ENCODE results near the gene DMBT1. TPM values are rescaled to one million over a fixed set of nuclear protein-coding genes. Genes with fewer than 3 reads are reported as not detected.

DMBT1 gene
- total RNA-seq, 1 donor from 2014 or later, result 0.49 TPM

DNA sequence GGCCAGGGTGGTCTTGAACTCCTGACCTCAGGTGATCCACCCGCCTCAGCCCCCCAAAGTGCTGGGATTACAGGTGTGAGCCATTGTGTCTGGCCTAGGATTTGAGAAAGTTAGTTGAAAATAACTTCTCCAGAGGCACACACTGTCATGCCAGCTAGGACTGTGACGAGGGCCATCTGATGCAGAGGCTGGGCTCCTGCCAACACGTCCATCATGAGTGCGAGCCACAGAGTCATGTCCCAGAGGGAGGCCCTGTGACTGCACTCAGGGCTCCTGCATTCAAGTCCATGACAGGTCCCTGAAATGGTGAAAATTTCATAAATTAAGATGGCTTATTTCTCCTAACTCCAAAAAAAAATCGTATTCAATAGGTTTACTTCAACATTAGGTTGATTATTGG, 122.0 kb downstream of the DMBT1 start:
- TF ChIP-seq, protein P1, sequence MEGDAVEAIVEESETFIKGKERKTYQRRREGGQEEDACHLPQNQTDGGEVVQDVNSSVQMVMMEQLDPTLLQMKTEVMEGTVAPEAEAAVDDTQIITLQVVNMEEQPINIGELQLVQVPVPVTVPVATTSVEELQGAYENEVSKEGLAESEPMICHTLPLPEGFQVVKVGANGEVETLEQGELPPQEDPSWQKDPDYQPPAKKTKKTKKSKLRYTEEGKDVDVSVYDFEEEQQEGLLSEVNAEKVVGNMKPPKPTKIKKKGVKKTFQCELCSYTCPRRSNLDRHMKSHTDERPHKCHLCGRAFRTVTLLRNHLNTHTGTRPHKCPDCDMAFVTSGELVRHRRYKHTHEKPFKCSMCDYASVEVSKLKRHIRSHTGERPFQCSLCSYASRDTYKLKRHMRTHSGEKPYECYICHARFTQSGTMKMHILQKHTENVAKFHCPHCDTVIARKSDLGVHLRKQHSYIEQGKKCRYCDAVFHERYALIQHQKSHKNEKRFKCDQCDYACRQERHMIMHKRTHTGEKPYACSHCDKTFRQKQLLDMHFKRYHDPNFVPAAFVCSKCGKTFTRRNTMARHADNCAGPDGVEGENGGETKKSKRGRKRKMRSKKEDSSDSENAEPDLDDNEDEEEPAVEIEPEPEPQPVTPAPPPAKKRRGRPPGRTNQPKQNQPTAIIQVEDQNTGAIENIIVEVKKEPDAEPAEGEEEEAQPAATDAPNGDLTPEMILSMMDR (IDR thresholded peaks at IDR 0.05; ENCODE audit: unreplicated experiment), result no peak
- no peak for DNase-seq (ENCODE audit: low spot score)
- Mint-ChIP-seq H3K27me3 (ENCODE audit: unreplicated experiment) (no peaks in the 10 kb centered on the region), H3K9me3 (ENCODE audit: unreplicated experiment) (no peaks in the 10 kb centered on the region), H3K4me1 (ENCODE audit: unreplicated experiment) (no peaks in the 10 kb centered on the region), H3K36me3 (ENCODE audit: low read depth, unreplicated experiment) (peaks cover 7% of the 10 kb centered on the region), H3K4me3 (ENCODE audit: unreplicated experiment) (no peak overlapping the region), H3K27ac (ENCODE audit: unreplicated experiment) (no peak overlapping the region)

DNA sequence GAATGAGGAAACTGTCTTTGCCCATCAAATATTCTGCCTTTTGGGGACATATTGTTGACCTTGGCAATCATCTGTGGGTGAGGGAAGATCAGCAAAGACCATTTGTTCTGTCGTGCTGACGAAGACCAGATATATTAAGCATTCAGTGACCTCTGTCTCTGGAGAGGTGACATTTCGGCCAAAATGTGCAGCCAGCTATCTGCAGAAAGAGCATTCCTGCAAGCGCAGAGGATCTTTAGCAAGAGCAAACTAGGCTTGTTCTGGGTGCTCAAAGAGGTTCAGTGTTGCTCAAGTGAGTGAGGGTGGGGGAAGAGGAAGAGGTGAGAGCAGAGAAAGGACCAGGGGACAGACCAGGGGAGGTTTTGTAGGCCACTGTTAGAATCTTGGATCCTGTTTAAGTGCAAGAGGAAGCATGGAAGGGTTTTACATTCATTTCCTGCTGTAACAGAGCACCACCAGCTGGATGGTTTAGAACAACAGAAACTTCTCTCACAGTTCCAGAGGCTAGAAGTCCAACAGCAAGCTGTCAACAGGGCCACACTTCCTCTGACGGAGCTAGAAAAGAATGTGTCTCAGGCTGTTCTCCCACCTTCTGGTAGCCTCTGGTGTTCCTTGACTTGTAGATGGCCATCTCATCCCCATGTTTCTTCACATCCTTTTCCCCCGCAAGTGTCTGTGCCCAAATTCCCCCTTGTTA, 127.9 kb downstream of the DMBT1 start:
- TF ChIP-seq, protein P1 (IDR thresholded peaks at IDR 0.05; ENCODE audit: unreplicated experiment), result no peak
- peak overlapping the region; percentile 33 for H3K27ac Mint-ChIP-seq (ENCODE audit: unreplicated experiment)
- H3K27me3 Mint-ChIP-seq (ENCODE audit: unreplicated experiment), result no peaks in the 10 kb centered on the region
- H3K4me1 Mint-ChIP-seq (ENCODE audit: unreplicated experiment), result peaks cover 18% of the 10 kb centered on the region
- H3K4me3 Mint-ChIP-seq (ENCODE audit: unreplicated experiment), result no peak overlapping the region
- H3K36me3 Mint-ChIP-seq (ENCODE audit: low read depth, unreplicated experiment), result peaks cover 7% of the 10 kb centered on the region
- DNase-seq (ENCODE audit: low spot score), result no peak
- H3K9me3 Mint-ChIP-seq (ENCODE audit: unreplicated experiment), result no peaks in the 10 kb centered on the region

DNA sequence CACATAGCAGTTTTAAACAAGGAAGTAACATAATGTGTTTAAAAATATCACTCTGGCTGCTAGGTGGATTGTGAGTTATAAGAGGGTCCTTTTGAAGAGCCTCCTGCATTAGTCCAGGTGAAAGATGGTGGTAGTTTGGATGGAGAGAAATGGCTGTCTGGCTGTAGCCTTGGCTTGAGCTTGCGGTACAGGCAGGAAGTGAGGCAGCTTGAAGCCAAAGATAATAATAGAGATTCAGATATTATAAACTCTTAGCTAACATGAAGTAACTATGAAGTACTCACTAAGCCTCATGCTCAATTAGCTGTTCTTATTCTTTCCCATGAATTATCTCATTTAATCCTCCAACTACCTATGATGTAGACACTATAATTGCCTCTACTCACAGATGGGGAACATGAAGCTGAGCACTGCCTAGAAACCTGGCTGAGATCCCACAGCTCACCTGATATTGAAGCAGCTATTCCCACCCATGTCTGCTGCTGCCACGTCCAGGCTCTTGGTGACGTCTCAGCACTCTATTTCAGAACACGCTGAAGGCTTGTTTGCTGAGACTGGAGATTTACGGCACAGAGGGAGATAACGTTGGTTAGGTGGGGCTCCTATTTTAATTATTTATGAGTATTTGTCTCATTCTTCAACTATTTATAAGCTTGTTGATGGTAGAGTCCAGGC, 128.7 kb downstream of the DMBT1 start:
- Mint-ChIP-seq H3K27ac (ENCODE audit: unreplicated experiment) (no peak overlapping the region), H3K9me3 (ENCODE audit: unreplicated experiment) (no peaks in the 10 kb centered on the region), H3K4me3 (ENCODE audit: unreplicated experiment) (no peak overlapping the region), H3K27me3 (ENCODE audit: unreplicated experiment) (no peaks in the 10 kb centered on the region), H3K36me3 (ENCODE audit: low read depth, unreplicated experiment) (peaks cover 7% of the 10 kb centered on the region), H3K4me1 (ENCODE audit: unreplicated experiment) (peaks cover 18% of the 10 kb centered on the region)
- no peak for DNase-seq (ENCODE audit: low spot score)
- TF ChIP-seq, protein P1 (IDR thresholded peaks at IDR 0.05; ENCODE audit: unreplicated experiment), result no peak

DNA sequence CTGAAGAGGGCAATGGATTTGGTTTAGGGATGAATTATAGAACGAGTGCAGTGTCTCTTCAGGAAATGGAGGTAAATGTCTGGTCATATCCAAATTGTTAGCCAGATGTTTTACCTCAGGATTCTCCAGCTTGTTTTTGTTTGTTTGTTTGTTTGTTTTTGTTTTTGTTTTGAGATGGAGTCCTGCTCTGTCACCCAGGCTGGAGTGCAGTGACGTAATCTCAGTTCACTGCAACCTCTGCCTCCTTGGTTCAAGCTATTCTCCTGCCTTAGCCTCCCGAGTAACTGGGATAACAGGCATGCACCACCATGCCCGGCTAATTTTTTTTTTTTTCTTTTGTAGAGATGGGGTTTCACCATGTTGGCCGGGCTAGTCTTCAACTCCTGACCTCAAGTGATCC, 132.2 kb downstream of the DMBT1 start:
- no peak for DNase-seq (ENCODE audit: low spot score)
- Mint-ChIP-seq H3K4me1 (ENCODE audit: unreplicated experiment) (peaks cover 18% of the 10 kb centered on the region), H3K27me3 (ENCODE audit: unreplicated experiment) (no peaks in the 10 kb centered on the region), H3K27ac (ENCODE audit: unreplicated experiment) (no peak overlapping the region), H3K9me3 (ENCODE audit: unreplicated experiment) (no peaks in the 10 kb centered on the region), H3K36me3 (ENCODE audit: low read depth, unreplicated experiment) (no peaks in the 10 kb centered on the region), H3K4me3 (ENCODE audit: unreplicated experiment) (no peak overlapping the region)
- TF ChIP-seq, protein P1 (IDR thresholded peaks at IDR 0.05; ENCODE audit: unreplicated experiment), result no peak

Other genes starting within 250 kb of the DMBT1 start
- 38.2 TPM for gene PLEKHA1, start 186.0 kb upstream of the DMBT1 start, total RNA-seq (ENCODE audit: unreplicated experiment)
- not detected for gene ARMS2, start 106.1 kb upstream of the DMBT1 start, total RNA-seq (ENCODE audit: unreplicated experiment)
- gene HTRA1, start 99.2 kb upstream of the DMBT1 start, total RNA-seq (ENCODE audit: unreplicated experiment), result 72.3 TPM
- not detected for gene C10orf120, start 139.1 kb downstream of the DMBT1 start, total RNA-seq (ENCODE audit: unreplicated experiment)

Data from endothelial cell (in vitro differentiated cells).